Endothelial cell of umbilical vein (primary cell): ENCODE data around the gene USF1.
A peak's percentile ranks its signal among the peaks of the same experiment; 100 is the strongest.

Source experiments
- CTCF ChIP-seq, 2 donors: IDR thresholded peaks; 1 replicate in 1 of 2; 2 replicates in 1 of 2; pipeline ENCODE4 v1.5.1; 2011; ENCODE audit warnings: low read length in 2 of 2, mild to moderate bottlenecking in 2 of 2, moderate library complexity in 2 of 2, control low read depth in 1 of 2, inconsistent platforms in 1 of 2, low read depth in 1 of 2; ENCODE audit not compliant: insufficient read depth in 1 of 2; ENCODE audit errors: extremely low read depth in 1 of 2
- EZH2 ChIP-seq: IDR thresholded peaks from 2 replicates; pipeline ENCODE4 v1.6.1; 2012; ENCODE audit warnings: borderline replicate concordance, low read depth, mild to moderate bottlenecking, moderate library complexity, low read length, inconsistent platforms; ENCODE audit not compliant: severe bottlenecking
- FOS ChIP-seq: IDR thresholded peaks from 2 replicates; pipeline ENCODE4 v1.6.1; 2011; ENCODE audit warnings: mild to moderate bottlenecking, low read length, moderate library complexity, borderline replicate concordance; ENCODE audit not compliant: insufficient read depth
- GATA2 ChIP-seq: IDR thresholded peaks from 2 replicates; pipeline ENCODE4 v1.7.0; 2011; ENCODE audit warnings: low read depth, mild to moderate bottlenecking, moderate library complexity, mixed read lengths, low read length; ENCODE audit not compliant: insufficient read length, insufficient read depth
- JUN ChIP-seq: IDR thresholded peaks from 2 replicates; pipeline ENCODE4 v1.6.1; 2011; ENCODE audit warnings: borderline replicate concordance, low read depth; ENCODE audit not compliant: insufficient read length, insufficient read depth
- MAX ChIP-seq: IDR thresholded peaks from 2 replicates; pipeline ENCODE4 v1.6.1; 2011; ENCODE audit not compliant: insufficient read depth, insufficient read length
- MYC ChIP-seq: IDR thresholded peaks from one replicate; pipeline ENCODE4 v1.6.1; 2011; ENCODE audit warnings: mild to moderate bottlenecking, low read depth, low read length
- POLR2A ChIP-seq: IDR thresholded peaks from 2 replicates; pipeline ENCODE4 v1.6.1; 2012; ENCODE audit warnings: low read depth, mild to moderate bottlenecking, control low read depth, low read length
- POLR2AphosphoS5 ChIP-seq: IDR thresholded peaks from 2 replicates; pipeline ENCODE4 v1.6.1; 2012; ENCODE audit warnings: low read depth, mild to moderate bottlenecking, control low read depth, low read length, moderate library complexity; ENCODE audit not compliant: insufficient read depth

GRCh38 chr1:161020509-161021164 lies 25.1 kb downstream of the USF1 start, which contains the start of gene F11R:
- TF ChIP-seq POLR2A: peak; percentile 62
- TF ChIP-seq CTCF (IDR thresholded peaks at IDR 0.05; ENCODE audit: extremely low read depth in 1 of 2, insufficient read depth in 1 of 2, low read depth in 1 of 2, low read length in 2 of 2): peak; percentile 6 to 49
- TF ChIP-seq GATA2: no peak
- TF ChIP-seq EZH2: no peak
- no peak for TF ChIP-seq MYC
- TF ChIP-seq MAX: no peak
- no peak for TF ChIP-seq FOS
- no peak for TF ChIP-seq POLR2AphosphoS5
- no peak for TF ChIP-seq JUN
